Measurements from ENCODE around the gene ARAP3. TPM values are rescaled to one million over a fixed set of nuclear protein-coding genes. Genes with fewer than 3 reads are reported as not detected.
A peak's percentile ranks its signal among the peaks of the same experiment; 100 is the strongest.
"Not testable (repeated sequence)": the region's sequence is repeated elsewhere in the genome, so short reads cannot be mapped to it uniquely, and the experiment has no call there.

Gene ARAP3
- total RNA-seq, 1 donor from 2014 or later, result 6.2 TPM

- Mint-ChIP-seq H3K36me3 (ENCODE audit: insufficient read depth) (peaks cover 2% of the 10 kb centered on the region), H3K4me3 (ENCODE audit: low read depth) (no peak overlapping the region), H3K4me1 (ENCODE audit: low read depth) (peaks cover 32% of the 10 kb centered on the region), H3K27ac (peak overlapping the region; percentile 15), H3K9me3 (ENCODE audit: low read depth) (no peaks in the 10 kb centered on the region), H3K27me3 (no peaks in the 10 kb centered on the region)
- DNase-seq (ENCODE audit: low spot score, unreplicated experiment), result no peak
- TF ChIP-seq, protein P1, sequence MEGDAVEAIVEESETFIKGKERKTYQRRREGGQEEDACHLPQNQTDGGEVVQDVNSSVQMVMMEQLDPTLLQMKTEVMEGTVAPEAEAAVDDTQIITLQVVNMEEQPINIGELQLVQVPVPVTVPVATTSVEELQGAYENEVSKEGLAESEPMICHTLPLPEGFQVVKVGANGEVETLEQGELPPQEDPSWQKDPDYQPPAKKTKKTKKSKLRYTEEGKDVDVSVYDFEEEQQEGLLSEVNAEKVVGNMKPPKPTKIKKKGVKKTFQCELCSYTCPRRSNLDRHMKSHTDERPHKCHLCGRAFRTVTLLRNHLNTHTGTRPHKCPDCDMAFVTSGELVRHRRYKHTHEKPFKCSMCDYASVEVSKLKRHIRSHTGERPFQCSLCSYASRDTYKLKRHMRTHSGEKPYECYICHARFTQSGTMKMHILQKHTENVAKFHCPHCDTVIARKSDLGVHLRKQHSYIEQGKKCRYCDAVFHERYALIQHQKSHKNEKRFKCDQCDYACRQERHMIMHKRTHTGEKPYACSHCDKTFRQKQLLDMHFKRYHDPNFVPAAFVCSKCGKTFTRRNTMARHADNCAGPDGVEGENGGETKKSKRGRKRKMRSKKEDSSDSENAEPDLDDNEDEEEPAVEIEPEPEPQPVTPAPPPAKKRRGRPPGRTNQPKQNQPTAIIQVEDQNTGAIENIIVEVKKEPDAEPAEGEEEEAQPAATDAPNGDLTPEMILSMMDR (IDR thresholded peaks at IDR 0.05; ENCODE audit: unreplicated experiment), result no peak
These were observed 70.7 kb downstream of the ARAP3 start for GRCh38 chr5:141611289-141611688.

DNA sequence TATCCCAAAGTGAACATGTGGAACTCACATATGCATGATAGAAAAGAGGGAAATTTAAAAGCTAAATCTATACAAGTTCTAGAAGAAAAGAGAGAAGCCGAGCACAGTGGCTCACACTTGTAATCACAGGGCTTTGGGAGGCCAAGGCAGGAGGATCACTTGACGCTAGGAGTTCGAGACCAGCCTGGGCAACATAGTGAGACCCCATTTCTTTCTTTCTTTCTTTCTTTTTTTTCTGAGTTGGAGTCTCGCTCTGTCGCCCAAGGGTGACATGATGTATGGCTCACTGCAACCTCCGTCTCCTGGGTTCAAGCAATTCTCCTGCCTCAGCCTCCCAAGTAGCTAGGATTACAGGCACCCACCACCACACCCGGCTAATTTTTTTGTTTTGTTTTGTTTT is 72.1 kb downstream of the ARAP3 start:
- H3K4me3 Mint-ChIP-seq (ENCODE audit: low read depth); H3K36me3 Mint-ChIP-seq (ENCODE audit: insufficient read depth); H3K27me3 Mint-ChIP-seq; DNase-seq (ENCODE audit: low spot score, unreplicated experiment); H3K9me3 Mint-ChIP-seq (ENCODE audit: low read depth): not testable (repeated sequence)
- H3K27ac Mint-ChIP-seq, result peak overlapping the region; percentile 49
- H3K4me1 Mint-ChIP-seq (ENCODE audit: low read depth), result peaks cover 30% of the 10 kb centered on the region

- Mint-ChIP-seq H3K9me3 (ENCODE audit: low read depth) (no peaks in the 10 kb centered on the region), H3K27ac (peak overlapping the region; percentile 74), H3K4me1 (ENCODE audit: low read depth) (peaks cover 32% of the 10 kb centered on the region), H3K36me3 (ENCODE audit: insufficient read depth) (peaks cover 2% of the 10 kb centered on the region), H3K27me3 (no peaks in the 10 kb centered on the region), H3K4me3 (ENCODE audit: low read depth) (no peak overlapping the region)
- no peak for DNase-seq (ENCODE audit: low spot score, unreplicated experiment)
- TF ChIP-seq, protein P1 (IDR thresholded peaks at IDR 0.05; ENCODE audit: unreplicated experiment), result no peak
These were observed 73.0 kb downstream of the ARAP3 start for GRCh38 chr5:141609044-141609443.

GRCh38 chr5:141608557-141608956 is 73.5 kb downstream of the ARAP3 start:
- no peak for DNase-seq (ENCODE audit: low spot score, unreplicated experiment)
- Mint-ChIP-seq H3K4me1 (ENCODE audit: low read depth) (peaks cover 29% of the 10 kb centered on the region), H3K4me3 (ENCODE audit: low read depth) (no peak overlapping the region), H3K27me3 (no peaks in the 10 kb centered on the region), H3K36me3 (ENCODE audit: insufficient read depth) (peaks cover 2% of the 10 kb centered on the region), H3K27ac (peak overlapping the region; percentile 74), H3K9me3 (ENCODE audit: low read depth) (no peaks in the 10 kb centered on the region)
- TF ChIP-seq, protein P1 (IDR thresholded peaks at IDR 0.05; ENCODE audit: unreplicated experiment), result no peak

- TF ChIP-seq, protein P1 (IDR thresholded peaks at IDR 0.05; ENCODE audit: unreplicated experiment), result no peak
- Mint-ChIP-seq H3K4me3 (ENCODE audit: low read depth) (no peak overlapping the region), H3K4me1 (ENCODE audit: low read depth) (peaks cover 24% of the 10 kb centered on the region), H3K36me3 (ENCODE audit: insufficient read depth) (peaks cover 2% of the 10 kb centered on the region), H3K9me3 (ENCODE audit: low read depth) (no peaks in the 10 kb centered on the region), H3K27ac (peak overlapping the region; percentile 74), H3K27me3 (no peaks in the 10 kb centered on the region)
- DNase-seq (ENCODE audit: low spot score, unreplicated experiment), result no peak
These were observed 74.0 kb downstream of the ARAP3 start for GRCh38 chr5:141608046-141608445.

DNA sequence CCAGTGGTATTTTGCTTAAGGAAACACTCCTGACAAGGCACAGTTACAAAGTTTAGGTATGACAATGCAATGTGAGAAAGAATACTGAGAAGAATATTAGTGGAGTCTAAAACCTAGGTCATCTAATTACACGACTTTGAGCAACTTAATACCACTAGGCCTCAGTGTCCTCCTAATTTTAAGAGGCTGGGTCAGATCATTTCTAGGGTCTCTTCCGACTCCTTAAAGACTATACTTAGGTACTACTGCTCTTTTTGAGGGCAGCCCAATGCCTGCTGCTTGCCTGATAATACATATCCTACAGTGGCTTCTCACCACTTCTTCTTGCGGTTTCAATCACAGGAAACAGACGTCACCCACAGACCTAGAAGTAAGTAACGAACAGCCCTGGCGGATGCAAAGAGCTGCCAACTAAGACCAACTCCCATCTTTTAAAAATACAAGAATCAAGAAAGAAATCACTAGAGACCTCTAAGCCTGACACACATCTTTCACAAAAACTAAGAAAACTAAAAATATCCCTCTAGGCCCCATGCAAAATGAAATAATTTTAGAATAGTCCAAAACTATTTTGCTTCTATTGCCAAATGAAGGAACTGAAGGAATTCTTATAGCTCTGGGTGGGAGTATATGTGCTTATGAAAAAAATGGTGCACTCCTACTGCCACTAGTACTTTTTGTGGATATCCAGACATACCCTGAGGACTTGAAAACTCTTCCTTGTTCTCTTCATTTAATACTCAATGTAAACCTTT is 76.3 kb downstream of the ARAP3 start:
- no peak overlapping the region for H3K27ac Mint-ChIP-seq

More for the DNA sequence above, 76.3 kb downstream of the ARAP3 start:
- no peak overlapping the region for H3K4me3 Mint-ChIP-seq (ENCODE audit: low read depth)
- TF ChIP-seq, protein P1 (IDR thresholded peaks at IDR 0.05; ENCODE audit: unreplicated experiment), result no peak
- H3K9me3 Mint-ChIP-seq (ENCODE audit: low read depth), result no peaks in the 10 kb centered on the region
- peaks cover 22% of the 10 kb centered on the region for H3K4me1 Mint-ChIP-seq (ENCODE audit: low read depth)
- no peaks in the 10 kb centered on the region for H3K27me3 Mint-ChIP-seq
- DNase-seq (ENCODE audit: low spot score, unreplicated experiment), result no peak
- no peaks in the 10 kb centered on the region for H3K36me3 Mint-ChIP-seq (ENCODE audit: insufficient read depth)

Measured in progenitor cell of endocrine pancreas (in vitro differentiated cells).